Raji (cell line): ENCODE results near the gene ZNF618.

ENCODE experiments used
- POLR2A ChIP-seq: IDR thresholded peaks from 2 replicates; pipeline ENCODE4 v1.6.1; 2011; ENCODE audit warnings: low read depth, low read length, control low read depth; ENCODE audit not compliant: insufficient read depth

ZNF618 gene

GRCh38 chr9:114089206-114089840 is 213.2 kb downstream of the ZNF618 start:
- TF ChIP-seq POLR2A, result no peak

DNA sequence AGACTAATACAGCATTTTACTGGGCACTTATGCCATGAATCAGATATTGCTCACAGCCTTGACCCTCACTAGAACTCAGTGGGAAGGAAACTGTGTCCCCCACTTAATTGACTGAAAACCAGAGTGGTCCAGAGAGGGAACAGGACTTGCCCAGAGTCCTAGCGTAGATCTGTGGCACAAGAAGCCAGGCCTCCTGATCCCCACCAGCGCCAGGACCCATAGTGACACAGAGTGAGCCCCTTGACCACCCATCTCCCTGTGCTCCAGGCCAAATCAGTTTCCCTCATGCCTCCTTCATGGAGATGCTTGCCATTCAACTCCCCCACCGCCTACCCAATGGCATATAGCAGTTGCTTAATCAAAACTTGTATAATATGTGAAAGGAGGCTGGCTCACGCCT is 214.7 kb downstream of the ZNF618 start:
- no peak for TF ChIP-seq POLR2A

DNA sequence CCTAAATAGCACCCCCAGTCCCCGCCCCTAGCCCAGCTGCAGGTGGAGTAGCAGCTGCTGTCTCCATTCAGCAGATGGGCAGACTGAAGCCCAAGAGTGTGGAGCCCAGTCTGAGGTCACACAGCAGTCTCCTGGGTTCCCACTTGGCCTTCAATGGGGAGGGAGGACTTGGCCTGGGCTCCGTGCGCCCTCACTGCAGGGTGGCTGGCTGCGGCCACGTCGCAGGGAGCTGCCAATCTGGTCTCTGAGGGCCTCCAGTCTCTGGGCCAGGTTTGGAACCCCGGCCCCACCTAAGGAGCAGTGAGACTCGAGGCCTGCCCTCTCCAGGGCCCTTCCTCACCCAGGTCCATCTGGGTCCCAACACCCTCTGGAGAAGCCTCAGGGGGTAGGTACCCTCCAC is 215.6 kb downstream of the ZNF618 start:
- TF ChIP-seq POLR2A, result no peak

GRCh38 chr9:114092336-114092735 is 216.2 kb downstream of the ZNF618 start:
- no peak for TF ChIP-seq POLR2A

DNA sequence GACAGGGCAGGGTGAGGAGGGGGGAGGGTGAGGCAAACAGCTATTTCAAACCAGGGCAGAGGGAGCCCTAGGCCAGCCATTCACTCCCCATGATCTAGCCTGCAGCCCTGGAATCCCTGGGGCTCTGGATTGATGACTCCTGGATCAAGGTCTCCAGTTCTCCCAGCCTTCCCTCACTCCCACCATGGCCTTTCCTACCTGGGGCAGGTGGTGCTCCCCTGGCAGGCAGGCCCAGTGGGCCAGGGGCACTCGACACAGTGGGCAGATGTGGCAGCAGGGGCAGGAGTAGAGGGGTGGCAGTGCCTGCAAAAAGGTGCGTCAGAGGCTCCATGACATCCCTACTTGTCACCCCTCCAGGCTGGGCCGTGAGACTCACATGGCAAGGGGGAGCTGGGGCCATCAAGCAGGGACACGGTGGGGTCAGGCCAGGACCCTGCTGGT is 216.9 kb downstream of the ZNF618 start:
- TF ChIP-seq POLR2A, result no peak

DNA sequence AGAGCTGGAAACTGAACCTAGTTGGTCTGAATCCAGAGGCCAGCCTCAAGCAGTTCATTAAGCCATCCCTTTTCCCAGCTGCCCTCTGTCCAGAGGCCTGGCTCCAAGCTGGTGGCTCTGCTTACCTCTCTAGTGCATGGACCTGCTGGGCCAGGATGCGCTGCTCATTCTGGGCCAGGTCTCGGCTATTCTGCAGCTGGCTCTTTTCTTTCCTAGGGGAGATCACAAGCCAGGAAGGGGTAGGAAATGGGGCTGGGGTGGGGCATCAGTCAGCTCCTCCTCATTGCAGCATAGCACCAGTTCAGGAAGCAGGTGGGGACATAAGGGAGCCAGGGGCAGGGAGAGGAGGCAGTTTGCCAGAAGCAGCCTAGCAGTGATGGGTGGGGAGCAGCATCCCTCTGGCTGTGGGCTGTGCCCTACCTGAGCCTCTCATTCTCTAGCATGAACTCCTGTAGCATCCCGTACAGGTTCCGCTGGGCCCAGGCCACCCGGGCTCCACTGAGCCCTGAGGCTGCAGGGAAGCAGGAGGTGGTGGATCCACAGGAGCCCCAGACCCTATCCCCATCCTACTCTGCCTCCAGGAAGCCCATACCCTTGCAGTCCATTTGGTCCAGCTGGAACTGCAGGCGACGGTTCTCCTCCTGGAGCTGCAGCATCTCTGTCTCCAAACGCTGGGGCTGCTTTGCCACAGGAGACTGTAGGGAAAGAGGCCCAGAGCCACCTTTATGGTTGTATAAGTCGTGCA is 217.8 kb downstream of the ZNF618 start:
- TF ChIP-seq POLR2A, result no peak

DNA sequence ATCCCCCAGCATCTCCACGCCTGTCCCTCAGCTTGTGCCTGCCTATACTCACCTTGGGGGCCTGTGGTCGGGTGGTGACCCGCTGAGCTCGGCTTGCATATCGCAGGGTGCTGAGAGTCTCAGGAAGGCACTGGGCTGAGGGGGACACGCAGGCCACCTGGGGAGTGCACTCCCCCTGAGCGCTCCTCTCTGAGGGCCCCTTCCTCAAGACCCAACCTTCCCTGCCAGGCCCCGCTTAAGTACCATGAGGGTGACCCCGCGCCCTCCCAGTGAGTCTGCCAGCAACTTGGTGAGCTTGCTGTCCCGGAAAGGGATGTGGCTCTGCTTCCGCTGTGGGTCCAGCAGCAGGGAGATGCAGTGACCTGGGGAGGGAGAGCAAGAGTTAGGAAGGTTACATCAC is 218.9 kb downstream of the ZNF618 start:
- TF ChIP-seq POLR2A, result no peak

GRCh38 chr9:114096041-114096511 is 220.0 kb downstream of the ZNF618 start:
- TF ChIP-seq POLR2A, result no peak

DNA sequence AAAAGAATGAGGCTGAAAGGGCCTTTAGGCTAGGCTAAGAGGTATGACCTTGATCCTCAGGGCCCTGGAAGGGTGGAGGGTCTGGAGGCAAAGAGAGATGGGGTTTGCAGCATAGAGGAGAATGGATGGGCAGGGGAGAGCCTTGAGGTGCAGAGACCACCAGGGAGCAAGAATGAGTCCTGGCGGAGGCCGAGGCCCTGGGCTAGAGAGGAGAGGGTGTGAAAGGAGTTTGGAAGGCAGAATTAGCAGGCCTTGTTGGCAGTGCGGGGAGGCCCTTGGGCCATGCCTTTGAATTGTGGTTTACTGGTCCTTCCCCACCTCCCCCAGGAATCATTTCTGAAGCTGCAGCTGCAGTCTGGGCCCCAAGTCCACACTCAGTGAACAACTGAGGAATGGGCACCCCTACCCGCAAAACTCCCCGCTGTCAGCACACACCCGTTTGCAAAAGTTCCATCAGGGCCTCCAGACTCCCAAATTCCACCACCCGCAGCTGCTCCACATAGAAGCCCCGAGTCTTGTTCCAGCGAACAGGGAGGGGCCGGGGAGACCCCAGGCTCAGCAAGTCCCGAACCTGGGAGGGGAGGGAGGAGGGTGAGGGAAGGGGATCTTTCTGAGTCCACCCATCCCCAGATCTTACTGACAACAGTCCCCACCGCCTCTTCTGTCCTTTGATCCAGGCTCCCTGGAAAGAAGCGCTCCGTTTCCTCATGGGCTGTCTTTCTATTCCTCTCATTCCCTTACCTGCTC is 220.9 kb downstream of the ZNF618 start:
- no peak for TF ChIP-seq POLR2A

GRCh38 chr9:114097613-114098020 is 221.5 kb downstream of the ZNF618 start:
- no peak for TF ChIP-seq POLR2A

DNA sequence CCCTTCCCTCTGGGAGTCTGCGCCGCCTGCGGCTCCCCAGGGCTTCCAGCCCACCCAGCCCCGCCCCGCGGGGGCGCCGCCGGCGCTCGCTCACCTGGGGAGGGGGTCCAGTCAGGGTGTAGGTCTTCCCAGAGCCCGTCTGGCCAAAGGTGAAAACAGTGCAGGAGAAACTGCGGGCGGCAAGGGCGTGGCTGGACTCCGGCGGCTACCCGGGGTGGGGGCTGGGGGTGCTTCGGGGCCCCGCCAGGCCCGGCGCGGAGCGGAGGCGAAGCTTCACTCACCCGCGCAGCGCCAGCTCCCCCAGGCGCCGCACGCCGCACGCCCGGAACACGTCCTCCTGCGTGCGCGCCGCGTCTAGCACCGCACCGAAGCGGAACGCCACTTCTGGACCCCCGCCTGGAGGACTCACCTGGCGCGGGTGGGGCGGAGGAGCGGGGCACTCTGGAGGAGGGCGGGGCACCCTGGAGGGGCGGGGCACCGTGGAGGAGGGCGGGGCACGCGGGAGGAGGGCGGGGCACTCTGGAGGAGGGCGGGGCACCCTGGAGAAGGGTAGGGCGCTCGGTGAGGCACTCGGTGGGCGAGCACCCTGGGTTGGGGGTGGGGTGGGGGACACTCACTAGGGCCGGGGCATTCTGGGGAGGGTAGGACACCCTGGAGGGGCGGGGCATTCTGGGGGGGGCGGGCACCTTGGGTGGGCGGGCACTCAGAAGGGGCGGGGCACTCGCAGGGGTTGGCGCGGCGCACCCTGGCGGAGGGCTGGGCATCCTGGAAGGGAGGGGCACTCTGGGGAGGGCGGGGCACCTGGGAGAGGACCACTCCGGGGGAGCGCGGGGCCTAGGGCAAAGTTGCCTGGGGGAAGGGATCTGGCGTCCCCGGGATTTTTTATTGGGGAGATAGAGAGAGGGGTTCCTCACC is 222.2 kb downstream of the ZNF618 start:
- no peak for TF ChIP-seq POLR2A

GRCh38 chr9:114098936-114099668 is 223.0 kb downstream of the ZNF618 start, which contains the start of gene KIF12:
Gene KIF12 (minus strand): TSS chr9:114099292. CDS start chr9:114099276, 16 bp downstream.
- TF ChIP-seq POLR2A, result no peak

DNA sequence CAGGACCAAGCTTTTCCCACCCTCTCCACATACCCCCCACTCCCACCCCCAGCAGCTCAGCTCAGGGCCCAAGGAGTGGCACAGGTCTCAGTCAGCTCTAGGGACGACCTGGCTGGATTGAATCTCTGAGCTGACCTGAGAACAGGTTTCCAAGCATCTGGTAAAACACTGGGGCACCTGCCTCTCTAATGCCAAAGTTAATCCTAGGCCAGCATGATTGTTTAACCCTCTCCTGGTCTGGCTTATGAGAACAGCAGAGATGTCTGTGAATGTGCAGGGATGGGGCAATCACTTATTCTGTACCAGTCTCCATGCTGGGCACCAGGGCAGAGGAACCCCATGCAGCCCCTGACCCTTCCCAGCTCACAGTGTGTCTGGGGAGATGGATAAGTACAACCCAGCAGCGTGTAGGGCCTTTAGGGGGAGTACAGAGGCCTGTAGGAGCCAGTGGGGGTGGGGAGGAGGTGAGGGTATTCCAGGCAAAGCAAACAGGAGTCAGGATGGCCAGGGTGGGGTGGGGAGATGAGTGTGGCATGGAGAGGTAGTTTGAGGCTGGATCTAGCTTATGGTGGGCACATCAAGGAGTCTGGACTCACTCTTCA is 223.7 kb downstream of the ZNF618 start:
- no peak for TF ChIP-seq POLR2A

- no peak for TF ChIP-seq POLR2A
These were observed 224.4 kb downstream of the ZNF618 start for GRCh38 chr9:114100536-114100935.

DNA sequence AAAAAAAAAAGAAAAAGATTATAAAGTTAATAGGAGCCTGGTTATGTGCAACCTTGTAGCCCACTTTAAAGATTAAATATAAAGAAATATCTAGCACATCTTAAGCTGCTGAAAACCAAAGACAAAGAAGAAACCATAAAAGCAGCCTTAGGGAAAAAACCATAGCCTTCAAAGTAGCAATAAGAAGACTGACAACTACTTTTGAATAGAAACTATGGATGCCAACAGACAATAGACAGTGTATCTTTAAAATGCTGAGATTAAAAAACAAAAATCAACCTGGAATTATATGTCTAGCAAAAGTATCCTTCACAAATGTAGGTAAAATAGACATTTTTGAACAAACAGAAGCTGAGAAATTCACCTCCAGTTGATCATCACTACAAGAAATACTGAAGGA is 226.4 kb downstream of the ZNF618 start:
- TF ChIP-seq POLR2A, result no peak
